ENCODE data around the gene CYP27B1.
"Not testable (repeated sequence)": the region's sequence is repeated elsewhere in the genome, so short reads cannot be mapped to it uniquely, and the experiment has no call there.

The CYP27B1 gene

DNA sequence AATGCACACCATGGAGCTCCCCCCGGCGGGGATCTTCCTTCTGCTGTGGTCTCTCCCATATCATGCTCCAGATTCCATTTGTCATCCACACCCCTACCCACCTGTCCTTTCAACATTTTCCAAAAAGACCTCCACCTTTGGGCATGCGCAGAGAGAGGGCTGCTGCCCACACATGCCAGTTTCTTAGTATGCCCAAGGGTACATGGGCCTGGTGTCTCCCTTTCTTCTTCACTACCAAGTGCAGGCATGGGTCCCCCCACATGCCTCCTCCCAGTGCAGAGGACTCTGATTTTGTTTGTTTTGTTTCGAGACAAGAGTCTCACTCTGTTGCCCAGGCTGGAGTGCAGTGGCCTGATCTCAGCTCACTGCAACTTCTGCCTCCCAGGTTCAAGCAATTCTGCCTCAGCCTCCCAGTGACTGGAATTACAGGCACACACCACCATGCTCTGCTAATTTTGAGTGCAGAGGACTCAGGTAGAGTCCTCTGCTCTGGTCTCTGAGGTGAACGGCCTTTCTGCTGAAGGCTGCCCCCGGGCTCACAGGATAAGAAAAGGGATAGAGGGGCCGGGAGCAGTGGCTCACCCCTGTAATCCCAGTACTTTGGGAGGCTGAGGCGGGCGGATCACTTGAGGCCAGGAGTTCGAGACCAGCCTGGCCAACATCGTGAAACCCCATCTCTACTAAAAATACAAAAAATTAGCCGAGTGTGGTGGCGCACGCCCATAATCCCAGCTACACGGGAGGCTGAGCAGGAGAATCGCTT is 44.9 kb downstream of the CYP27B1 start:
- DNase-seq (ENCODE audit: low read depth): not testable (repeated sequence)

DNA sequence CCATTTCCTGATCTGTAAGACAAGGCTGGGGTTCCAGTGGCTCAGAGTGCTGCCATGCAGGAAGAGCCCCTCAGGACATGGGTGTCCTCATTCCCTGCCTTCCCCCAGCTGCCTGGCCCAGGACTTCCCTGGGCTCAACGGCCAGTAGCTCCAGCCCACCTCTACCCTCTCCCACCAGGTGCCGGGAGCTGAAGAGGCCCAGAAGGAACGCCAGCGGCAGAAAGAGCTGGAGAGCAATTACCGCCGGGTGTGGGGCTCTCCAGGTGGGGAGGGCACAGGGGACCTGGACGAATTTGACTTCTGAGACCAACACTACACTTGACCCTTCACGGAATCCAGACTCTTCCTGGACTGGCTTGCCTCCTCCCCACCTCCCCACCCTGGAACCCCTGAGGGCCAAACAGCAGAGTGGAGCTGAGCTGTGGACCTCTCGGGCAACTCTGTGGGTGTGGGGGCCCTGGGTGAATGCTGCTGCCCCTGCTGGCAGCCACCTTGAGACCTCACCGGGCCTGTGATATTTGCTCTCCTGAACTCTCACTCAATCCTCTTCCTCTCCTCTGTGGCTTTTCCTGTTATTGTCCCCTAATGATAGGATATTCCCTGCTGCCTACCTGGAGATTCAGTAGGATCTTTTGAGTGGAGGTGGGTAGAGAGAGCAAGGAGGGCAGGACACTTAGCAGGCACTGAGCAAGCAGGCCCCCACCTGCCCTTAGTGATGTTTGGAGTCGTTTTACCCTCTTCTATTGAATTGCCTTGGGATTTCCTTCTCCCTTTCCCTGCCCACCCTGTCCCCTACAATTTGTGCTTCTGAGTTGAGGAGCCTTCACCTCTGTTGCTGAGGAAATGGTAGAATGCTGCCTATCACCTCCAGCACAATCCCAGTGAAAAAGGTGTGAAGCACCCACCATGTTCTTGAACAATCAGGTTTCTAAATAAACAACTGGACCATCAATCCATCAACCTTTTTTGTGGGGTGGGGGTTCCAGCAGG is 46.0 kb downstream of the CYP27B1 start:
- DNase-seq (ENCODE audit: low read depth): no peak

DNA sequence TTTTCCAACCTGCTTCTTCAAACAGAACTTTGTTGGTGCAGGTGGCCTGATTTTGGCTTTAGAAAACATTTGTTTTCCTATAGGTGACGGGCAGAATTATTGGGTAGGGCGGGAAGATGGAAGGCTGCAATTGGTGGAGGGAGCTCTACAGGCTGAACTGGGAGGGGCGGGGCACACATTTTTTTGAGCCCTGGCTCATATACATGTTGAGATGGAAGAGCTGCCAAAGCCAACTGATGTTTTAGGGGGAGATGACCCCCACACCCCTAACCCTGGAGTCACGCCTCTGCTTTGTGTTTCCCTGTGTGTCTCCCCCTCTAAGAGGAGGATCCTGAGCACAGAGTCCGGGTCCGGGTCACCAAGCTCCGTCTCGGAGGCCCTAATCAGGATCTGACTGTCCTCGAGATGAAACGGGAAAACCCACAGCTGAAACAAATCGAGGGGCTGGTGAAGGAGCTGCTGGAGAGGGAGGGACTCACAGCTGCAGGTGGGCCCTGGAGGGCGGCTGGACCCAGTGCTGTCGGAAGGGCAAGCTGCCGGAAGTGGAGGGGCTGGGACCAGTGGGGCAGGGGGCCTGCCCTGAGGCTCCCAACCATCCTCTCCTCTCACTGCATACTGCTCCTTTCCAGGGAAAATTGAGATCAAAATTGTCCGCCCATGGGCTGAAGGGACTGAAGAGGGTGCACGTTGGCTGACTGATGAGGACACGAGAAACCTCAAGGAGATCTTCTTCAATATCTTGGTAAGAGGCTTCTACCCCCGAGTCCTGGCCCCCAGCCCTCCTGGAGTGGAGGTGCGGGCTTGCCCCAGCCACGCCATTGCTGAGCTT is 46.9 kb downstream of the CYP27B1 start:
- no peak for DNase-seq (ENCODE audit: low read depth)

DNA sequence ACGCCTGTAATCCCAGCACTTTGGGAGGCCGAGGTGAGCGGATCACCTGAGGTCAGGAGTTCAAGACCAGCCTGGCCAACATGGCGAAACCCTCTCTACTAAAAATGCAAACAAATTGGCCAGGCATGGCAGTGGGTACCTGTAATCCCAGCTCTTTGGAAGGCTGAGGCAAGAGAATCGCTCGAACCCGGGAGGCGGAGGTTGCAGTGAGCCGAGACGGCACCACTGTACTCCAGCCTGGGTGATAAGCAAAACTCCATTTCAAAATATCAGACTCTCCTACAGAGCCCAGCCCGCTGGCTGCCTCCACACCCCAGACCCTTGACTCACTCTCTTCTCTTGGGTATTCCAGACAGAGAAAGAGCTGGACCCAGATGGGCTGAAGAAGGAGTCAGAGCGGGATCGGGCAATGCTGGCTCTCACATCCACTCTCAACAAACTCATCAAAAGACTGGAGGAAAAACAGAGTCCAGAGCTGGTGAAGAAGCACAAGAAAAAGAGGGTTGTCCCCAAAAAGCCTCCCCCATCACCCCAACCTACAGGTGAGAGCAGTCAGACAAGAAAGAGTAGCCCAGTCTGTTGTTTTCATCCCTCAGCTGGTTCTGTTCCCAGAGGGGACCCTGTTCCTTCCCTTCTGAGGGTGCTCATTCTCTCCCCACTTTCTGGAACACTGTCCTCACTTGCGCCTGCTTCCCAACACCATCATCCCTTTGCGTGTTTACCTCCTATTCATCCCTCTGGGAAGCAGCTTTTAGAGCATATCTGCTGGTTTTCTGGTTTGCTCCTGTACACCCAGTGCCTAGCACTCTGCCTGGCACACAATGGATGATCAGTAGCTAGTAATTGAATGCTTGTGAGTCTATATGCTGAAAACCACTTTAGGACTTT is 48.0 kb downstream of the CYP27B1 start:
- no peak for DNase-seq (ENCODE audit: low read depth)

DNA sequence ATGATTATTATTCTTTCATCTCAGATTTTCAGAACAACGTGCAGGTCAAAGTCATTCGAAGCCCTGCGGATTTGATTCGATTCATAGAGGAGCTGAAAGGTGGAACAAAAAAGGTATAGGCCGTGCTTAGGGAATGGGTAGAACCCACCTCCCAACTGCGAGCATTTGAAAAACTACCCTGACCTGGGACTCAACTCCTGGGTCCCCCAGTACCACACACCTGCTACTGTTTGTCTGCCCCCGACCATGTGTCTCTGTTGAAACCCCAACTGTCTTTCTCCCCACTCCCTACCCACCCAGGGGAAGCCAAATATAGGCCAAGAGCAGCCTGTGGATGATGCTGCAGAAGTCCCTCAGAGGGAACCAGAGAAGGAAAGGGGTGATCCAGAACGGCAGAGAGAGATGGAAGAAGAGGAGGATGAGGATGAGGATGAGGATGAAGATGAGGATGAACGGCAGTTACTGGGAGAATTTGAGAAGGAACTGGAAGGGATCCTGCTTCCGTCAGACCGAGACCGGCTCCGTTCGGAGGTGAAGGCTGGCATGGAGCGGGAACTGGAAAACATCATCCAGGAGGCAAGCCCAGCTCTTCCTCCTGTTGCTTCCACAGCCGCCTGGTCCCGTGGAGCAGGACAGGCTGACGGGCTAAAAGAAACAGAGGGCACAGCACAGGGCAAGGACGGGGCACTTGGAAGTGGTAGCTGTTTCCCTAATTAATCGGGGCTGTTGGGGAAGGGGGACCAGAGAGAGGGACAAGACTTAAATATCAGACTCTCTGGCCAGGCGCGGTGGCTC is 48.8 kb downstream of the CYP27B1 start:
- DNase-seq (ENCODE audit: low read depth): no peak

DNA sequence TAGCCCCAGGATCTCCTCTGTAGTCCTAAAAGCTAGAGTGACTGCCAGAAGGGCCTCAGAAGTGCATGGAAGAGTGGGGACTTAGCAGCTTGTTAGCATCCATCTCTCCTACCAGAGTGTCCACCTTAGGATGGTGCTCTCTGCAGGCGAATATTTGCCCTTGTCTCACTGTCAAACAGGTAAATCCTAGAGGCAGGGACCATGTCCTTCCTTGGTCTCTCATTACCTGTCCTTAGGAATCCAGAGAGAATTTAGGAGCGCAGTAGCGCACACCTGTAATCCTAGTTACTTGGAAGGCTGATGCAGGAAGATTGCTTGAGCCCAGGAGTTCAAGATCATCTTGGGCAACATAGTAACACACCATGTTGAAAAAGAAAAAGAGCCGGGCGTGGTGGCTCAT is 49.7 kb downstream of the CYP27B1 start:
- DNase-seq (ENCODE audit: low read depth): no peak

DNA sequence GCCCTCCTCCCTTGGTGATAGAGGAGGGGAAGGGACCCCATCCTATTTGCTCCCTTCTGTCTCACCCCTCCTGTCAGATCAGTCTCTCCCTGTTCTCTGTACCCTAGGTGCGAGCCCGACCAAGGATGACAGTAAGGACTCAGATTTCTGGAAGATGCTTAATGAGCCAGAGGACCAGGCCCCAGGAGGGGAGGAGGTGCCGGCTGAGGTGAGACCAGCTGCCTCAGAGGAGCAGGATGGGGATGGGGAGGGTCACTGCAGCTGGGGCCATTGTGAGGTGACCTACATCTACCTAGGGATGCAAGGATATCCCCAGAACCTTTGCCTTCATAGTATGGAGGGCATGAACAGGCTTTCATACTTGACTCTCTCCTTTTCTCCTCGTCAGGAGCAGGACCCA is 50.6 kb downstream of the CYP27B1 start:
- no peak for DNase-seq (ENCODE audit: low read depth)

DNA sequence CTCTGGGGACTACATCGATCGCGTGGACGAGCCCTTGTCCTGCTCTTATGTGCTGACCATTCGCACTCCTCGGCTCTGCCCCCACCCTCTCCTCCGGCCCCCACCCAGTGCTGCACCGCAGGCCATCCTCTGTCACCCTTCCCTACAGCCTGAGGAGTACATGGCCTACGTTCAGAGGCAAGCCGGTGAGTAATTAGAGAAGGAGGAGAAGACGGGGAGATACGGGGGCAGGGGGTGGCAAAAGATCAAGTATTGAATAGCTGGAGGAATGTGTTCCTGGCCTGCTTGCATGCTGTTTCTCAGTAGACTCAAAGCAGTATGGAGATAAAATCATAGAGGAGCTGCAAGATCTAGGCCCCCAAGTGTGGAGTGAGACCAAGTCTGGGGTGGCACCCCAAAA is 51.1 kb downstream of the CYP27B1 start:
- DNase-seq (ENCODE audit: low read depth): no peak

DNA sequence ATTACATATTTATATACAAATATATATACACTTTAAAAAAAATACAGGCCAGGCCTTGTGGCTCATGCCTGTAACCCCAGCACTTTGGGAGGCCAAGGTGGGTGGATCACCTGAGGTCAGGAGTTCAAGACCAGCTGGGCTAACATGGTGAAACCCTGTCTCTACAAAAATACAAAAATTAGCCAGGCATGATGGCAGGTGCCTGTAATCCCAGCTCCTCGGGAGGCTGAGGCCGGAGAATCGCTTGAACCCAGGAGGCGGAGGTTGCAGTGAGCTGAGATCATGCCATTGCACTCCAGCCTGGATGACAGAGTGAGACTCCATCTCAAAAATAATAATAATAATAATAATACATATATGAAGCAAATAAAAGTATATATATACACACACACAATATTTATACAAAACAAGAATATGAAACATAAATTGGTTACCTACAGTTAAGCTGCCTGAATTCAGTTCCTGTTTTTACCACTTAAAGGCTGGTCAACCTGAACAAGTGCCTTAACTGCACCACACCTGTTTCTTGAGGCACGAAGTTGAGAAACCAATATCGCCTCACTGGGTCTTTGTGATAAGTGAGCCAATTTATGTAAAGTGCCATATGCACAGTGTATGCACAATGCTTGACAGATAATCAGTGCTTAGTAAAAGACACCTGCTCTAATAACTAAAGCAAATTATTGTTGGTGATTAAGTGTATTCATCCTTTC is 51.7 kb downstream of the CYP27B1 start:
- not testable (repeated sequence) for DNase-seq (ENCODE audit: low read depth)

DNA sequence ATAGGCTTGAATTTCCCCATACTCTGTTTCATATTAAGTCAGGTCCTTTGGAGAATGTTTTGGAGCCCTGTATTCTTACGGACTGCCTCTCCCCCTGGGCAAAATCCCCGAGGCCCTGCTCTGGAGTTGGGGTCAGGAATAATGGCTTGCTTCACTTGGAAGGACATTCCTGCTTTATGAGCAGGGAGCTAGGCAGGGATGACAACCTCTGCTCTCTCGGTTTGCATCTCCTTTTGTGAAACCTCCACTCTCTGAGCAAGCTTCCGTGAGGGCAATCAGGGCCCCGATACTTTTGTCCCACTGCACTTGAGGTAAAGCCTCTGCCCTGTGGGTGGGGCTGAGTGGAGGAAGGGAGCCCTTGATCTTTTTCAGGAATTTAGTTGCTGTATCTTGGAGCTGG is 53.7 kb downstream of the CYP27B1 start:
- no peak for DNase-seq (ENCODE audit: low read depth)

DNA sequence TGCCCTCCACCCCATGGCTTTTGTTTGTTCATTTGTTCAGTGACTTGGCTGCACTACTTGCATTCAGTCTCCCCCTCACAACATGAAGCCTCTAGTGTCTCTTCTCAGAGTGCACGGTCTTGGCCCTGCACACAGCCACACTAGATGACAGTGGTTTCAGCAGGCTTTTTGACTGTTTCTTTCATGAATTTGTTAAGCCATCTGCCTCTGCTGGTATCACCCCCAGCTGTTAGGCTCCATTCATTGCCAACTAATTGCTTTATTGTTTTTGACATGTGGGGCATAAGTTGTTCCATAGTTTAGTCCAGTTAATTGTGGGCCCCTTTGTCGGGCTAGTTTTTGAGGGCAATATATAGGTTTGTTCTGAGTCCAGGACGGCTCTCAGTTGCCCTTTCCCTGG is 54.2 kb downstream of the CYP27B1 start:
- no peak for DNase-seq (ENCODE audit: low read depth)

All from stimulated activated CD8-positive, alpha-beta memory T cell treated with anti-CD3 and anti-CD28 coated beads, Interleukin-7, amount 100 ng/mL, for 24 hours (primary cell).